ENCODE results near the gene EPB41L2.

Gene EPB41L2

DNA sequence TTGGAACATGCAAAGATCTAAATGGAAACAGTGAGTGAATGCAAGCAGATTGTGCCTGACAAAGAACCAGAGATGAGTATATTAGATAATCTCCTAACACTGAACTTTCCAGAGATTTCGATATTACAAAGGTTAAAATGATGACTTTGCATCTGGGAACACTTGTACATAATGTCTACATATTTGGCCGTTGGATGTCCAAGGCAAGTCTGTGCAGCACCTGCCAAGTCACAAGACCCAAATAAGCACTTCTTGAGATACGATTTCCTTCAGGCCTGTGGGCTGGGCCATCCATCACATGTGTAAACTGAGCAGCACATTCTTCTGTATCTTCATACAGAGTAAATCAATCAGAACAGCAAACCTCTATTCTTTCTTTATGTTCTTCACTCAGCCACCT lies 268.3 kb downstream of the EPB41L2 start:
- DNase-seq (ENCODE audit: low read depth): no peak

- no peak for DNase-seq (ENCODE audit: low read depth)
These were observed 268.9 kb downstream of the EPB41L2 start for GRCh38 chr6:130794010-130794697.
